ENCODE results near the gene NHS. TPM values are rescaled to one million over a fixed set of nuclear protein-coding genes. Genes with fewer than 3 reads are reported as not detected.

The NHS gene
- total RNA-seq, 4 donors from 2014 or later: 6.9 to 16.9 (median 9.9) TPM

GRCh38 chrX:17597327-17597726 lies 222.3 kb downstream of the NHS start:
- intact Hi-C loops (cut with DNase I): no loop called here
- no peaks in the 10 kb centered on the region for H3K27me3 ChIP-seq

GRCh38 chrX:17597836-17598439 lies 222.9 kb downstream of the NHS start:
- WGBS, 2 donors: 34 to 51% methylated on average over 4 to 5 of the region's 6 CpGs
- peaks cover 0 to 12% of the 10 kb centered on the region in 2 donors for H3K4me1 ChIP-seq

More at GRCh38 chrX:17597327-17597726, 222.3 kb downstream of the NHS start:
- Histone ChIP-seq H3K27ac (peak overlapping the region; percentile 45 to 64 (median 58)), H3K4me1 (peaks cover 4 to 17% of the 10 kb centered on the region in 2 donors), H3K36me3 (no peaks in the 10 kb centered on the region), H3K9me3 (no peaks in the 10 kb centered on the region), H3K4me3 (replicated peaks in 1 of 3) (no peak overlapping the region)
- 77 to 78% methylated on average over 7 of the region's 7 CpGs for WGBS, 2 donors
- DNase-seq: no peak
- TF ChIP-seq POLR2A (IDR thresholded peaks at IDR 0.05) (no peak), CTCF (IDR thresholded peaks at IDR 0.05) (no peak)

GRCh38 chrX:17601441-17602200 lies 226.6 kb downstream of the NHS start:
- Histone ChIP-seq H3K36me3 (no peaks in the 10 kb centered on the region), H3K9me3 (no peaks in the 10 kb centered on the region), H3K27ac (no peak overlapping the region), H3K4me3 (replicated peaks in 1 of 3) (no peak overlapping the region), H3K27me3 (no peaks in the 10 kb centered on the region), H3K4me1 (peaks cover 0 to 10% of the 10 kb centered on the region in 2 donors)
- no peak for TF ChIP-seq POLR2A (IDR thresholded peaks at IDR 0.05)
- TF ChIP-seq CTCF (IDR thresholded peaks at IDR 0.05): no peak
- intact Hi-C loops (cut with DNase I): no loop called here
- DNase-seq: no peak
- 50 to 71% methylated on average over 6 of the region's 6 CpGs for WGBS, 2 donors

More at GRCh38 chrX:17597836-17598439, 222.9 kb downstream of the NHS start:
- Histone ChIP-seq H3K4me3 (replicated peaks in 1 of 3) (no peak overlapping the region), H3K9me3 (no peaks in the 10 kb centered on the region), H3K27ac (peak overlapping the region; percentile 45 to 64 (median 58)), H3K27me3 (no peaks in the 10 kb centered on the region), H3K36me3 (no peaks in the 10 kb centered on the region)
- intact Hi-C loops (cut with DNase I): no loop called here
- DNase-seq: peak; percentile 89 to 90
- TF ChIP-seq CTCF (IDR thresholded peaks at IDR 0.05) (no peak), POLR2A (IDR thresholded peaks at IDR 0.05) (no peak)

- no peak for TF ChIP-seq CTCF (IDR thresholded peaks at IDR 0.05)
- no peak for TF ChIP-seq POLR2A (IDR thresholded peaks at IDR 0.05)
- H3K4me1 ChIP-seq: peaks cover 0 to 10% of the 10 kb centered on the region in 2 donors
- H3K9me3 ChIP-seq: no peaks in the 10 kb centered on the region
- H3K36me3 ChIP-seq: no peaks in the 10 kb centered on the region
- no peaks in the 10 kb centered on the region for H3K27me3 ChIP-seq
- H3K4me3 ChIP-seq (replicated peaks in 1 of 3): no peak overlapping the region
- no peak overlapping the region for H3K27ac ChIP-seq
- no peak for DNase-seq
- intact Hi-C loops (cut with DNase I): no loop called here
Observed at GRCh38 chrX:17602245-17602644, 227.2 kb downstream of the NHS start.

- no peak overlapping the region for H3K4me3 ChIP-seq (replicated peaks in 1 of 3)
- 24 to 28% methylated on average over 3 of the region's 3 CpGs for WGBS, 2 donors
- H3K27me3 ChIP-seq: no peaks in the 10 kb centered on the region
- H3K4me1 ChIP-seq: peaks cover 0 to 3% of the 10 kb centered on the region in 2 donors
- peak in 1 of 2 donors; percentile 6 for DNase-seq
- no peaks in the 10 kb centered on the region for H3K36me3 ChIP-seq
- intact Hi-C loops (cut with DNase I): no loop called here
- no peaks in the 10 kb centered on the region for H3K9me3 ChIP-seq
- TF ChIP-seq CTCF (IDR thresholded peaks at IDR 0.05) (no peak), POLR2A (IDR thresholded peaks at IDR 0.05) (no peak)
- peak overlapping the region in 1 of 3 donors; percentile 26 for H3K27ac ChIP-seq
Observed at GRCh38 chrX:17603196-17603595, 228.2 kb downstream of the NHS start.

All from thyroid gland (tissue), 4 donors.